SK-N-DZ (cell line): Measurements from ENCODE around the gene JAZF1.

Experiments
- DNase-seq: peaks from one replicate; pipeline ENCODE4 v3.0.0-alpha.2; 2015; ENCODE audit warnings: low spot score

Gene JAZF1

DNA sequence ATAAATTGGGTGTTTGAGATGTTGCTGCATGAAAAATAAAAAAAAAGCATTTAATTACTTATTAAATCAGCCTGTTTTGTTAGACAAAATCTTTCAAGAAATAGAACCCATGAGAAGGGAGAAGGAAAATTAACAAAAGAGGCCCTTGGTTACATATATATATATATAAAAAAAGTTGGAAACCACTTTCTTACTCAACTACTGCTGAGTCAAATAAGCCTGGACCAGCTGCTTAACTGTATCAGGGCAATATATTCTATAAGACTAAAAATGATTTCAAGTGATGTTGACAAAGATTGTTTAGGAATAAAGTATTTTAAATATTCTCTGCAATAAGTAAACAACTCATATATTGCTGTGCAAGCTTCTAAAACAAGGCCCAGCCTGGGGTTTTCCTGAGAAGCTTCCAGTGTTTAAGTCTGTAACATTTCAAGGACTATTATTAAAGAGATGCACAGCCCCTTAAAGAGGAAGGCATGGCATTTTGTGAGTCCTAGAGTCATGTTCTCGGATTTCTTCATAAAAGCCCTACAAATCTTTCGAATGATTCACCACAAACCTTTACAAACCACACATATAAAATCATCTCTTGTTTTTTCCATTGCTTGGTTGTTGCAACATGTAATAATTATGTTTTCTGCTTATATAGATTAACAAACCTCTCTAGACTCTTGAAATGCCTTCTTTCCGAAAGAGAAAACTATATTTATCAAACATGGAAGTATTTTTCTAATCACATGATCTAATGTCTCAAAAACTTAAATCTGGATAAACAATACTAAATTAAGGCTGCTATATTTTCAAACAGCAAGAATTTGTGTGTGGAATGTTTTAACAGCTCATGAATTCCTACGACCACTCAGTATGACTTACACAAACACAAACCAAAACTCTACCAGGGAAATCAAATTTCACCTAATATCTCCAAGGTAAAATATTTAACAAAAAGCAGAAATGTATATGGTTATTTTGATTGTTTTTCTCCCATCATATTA is 14.3 kb downstream of the JAZF1 start:
- DNase-seq, result no peak

GRCh38 chr7:28165261-28165660 is 15.3 kb downstream of the JAZF1 start:
- no peak for DNase-seq

DNA sequence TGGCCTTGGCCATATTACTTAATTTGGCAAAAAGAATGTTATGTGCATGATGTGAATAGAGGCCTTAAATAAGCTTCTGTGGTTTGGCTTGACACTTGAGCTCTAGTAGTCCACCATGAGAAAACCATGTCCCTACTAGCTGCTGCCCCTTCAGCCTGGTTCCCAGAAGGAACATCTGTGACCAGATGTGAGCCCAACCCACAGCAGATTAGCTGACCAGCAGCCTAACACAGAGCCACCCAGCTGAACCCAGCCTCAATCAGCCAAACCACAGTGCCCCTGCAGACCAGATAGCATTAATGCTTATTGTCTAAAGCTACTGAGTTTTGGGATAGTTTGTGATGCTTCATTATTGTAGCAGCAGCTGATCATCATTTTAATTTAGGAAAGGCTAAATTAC is 16.6 kb downstream of the JAZF1 start:
- no peak for DNase-seq

GRCh38 chr7:28161331-28161730 is 19.3 kb downstream of the JAZF1 start:
- DNase-seq, result no peak

- no peak for DNase-seq
Measured at GRCh38 chr7:28160551-28160991, 20.0 kb downstream of the JAZF1 start.

GRCh38 chr7:28157831-28158416 is 22.7 kb downstream of the JAZF1 start:
- DNase-seq, result no peak

DNA sequence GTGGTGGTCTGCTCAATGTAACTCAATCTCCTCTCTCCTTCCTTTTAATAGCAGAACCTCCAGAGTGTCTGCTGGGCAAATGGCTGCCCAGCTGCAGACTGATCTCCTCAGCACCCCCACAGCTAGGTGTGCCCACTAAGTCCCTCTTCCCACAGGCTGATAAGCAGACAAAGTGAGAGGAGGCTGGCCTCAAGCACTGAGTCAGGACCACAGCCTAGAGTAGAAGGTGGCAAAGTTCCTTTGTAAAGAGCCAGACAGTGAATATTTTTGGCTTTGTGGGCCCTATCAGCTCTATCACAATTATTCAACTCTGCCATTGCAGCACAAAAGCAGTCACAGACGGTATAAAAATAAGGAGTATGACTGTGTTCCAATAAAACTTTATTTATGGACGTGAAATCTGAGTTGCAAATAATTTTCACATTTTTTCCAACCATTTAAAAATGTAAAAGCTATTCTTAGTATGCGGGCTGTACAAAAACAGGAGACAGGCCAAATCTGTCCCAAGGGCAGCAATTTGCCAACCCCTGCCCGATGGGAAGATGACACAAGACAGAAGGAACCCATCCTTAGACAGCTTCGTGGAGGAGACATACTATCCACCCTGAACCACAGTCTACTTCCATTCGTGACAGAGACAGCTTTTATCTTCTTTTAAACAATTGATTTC is 23.4 kb downstream of the JAZF1 start:
- no peak for DNase-seq

GRCh38 chr7:28156401-28156800 is 24.2 kb downstream of the JAZF1 start:
- no peak for DNase-seq

- no peak for DNase-seq
Measured at GRCh38 chr7:28155964-28156363, 24.6 kb downstream of the JAZF1 start.

DNA sequence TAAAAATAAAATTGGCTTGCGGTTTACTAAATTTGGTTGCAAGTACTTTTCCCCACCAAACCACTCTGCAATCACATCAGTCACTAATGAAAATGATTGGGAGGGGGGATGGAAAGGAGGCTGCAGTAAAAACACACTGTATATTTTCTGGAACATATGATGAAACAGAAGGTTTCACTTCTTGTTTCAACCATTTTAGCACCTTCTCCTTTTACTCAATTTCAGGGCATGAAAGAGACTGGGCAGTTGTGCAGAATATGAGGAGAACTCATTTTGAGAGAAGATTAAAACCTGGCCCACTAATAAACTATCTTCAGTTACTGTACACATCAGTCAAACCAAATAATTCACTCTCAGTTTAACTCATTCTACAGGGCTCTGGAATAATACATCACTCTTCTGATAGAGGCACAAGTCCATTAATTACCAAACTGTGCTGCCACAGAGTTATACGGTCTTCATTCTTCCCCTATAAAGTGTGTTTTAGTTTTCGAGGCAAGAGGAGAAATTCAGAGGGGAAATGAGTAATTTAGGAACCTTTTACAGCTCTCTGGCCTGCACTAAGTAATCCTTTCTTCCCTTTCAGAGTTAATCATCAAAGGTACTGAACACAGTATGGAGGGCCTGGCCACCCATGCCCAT is 25.5 kb downstream of the JAZF1 start:
- no peak for DNase-seq

DNA sequence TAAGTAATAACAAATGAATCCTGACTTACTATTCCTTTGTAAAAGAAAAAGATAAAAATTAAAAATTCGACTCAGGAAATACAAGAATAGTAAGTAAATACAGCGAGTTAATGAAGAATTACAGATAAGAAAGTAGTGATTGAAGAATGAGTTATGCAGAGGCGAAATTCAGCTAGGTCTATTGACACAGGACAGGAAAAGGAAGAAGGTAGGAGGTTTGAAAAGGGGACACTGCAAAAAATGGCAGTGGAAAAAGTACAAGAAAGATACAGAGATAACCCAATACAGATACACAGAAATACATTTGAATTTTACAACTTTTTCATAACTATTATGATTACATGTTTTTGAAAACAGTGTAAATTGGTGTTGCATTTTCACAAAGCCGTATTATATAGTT is 28.0 kb downstream of the JAZF1 start:
- DNase-seq, result no peak

- DNase-seq, result no peak
Measured at GRCh38 chr7:28151965-28152364, 28.6 kb downstream of the JAZF1 start.

GRCh38 chr7:28149291-28150101 is 31.1 kb downstream of the JAZF1 start:
- DNase-seq, result no peak

GRCh38 chr7:28145931-28146330 is 34.7 kb downstream of the JAZF1 start:
- DNase-seq, result no peak

GRCh38 chr7:28145090-28145626 is 35.4 kb downstream of the JAZF1 start:
- no peak for DNase-seq

DNA sequence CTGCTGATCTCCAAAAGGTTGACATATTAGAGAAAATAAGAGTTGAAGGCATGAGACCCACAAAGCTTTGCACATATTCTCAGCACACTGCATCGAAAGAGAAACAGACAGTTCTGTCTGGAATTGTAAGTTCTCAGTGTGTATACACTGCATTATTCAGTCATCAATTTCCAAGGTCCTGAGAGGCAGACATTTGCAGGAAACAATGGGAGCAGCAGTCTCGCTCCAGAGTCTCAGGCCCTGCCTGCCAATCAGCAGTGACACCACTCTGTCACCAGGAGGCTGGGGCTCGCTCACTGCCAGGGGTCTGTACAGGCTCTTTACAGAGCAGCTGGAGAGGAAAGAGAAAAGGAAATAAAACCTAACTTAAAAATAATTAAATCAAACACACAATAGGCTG is 36.3 kb downstream of the JAZF1 start:
- peak; percentile 61 for DNase-seq

DNA sequence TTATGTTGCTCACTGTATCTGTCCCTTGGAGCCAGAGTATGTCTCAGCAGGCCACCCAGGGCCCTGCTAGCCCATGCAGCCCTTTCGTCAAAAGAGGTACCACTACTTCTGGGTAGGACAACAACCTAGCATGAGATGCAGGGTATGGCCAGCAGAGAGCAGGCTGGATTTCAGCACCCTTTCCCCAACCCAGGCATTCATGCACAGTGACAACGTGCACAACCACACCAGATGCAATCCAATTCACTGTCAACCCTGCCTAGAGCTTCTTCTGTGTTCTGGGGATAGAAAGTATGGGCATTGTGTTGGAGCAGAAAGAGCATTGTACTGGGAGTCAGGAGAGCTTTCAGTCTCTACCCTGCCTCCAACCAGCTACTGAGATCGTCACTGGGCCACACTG is 37.9 kb downstream of the JAZF1 start:
- no peak for DNase-seq

- DNase-seq, result no peak
Measured at GRCh38 chr7:28140979-28141378, 39.6 kb downstream of the JAZF1 start.

GRCh38 chr7:28138837-28139236 is 41.8 kb downstream of the JAZF1 start:
- no peak for DNase-seq

GRCh38 chr7:28137463-28137862 is 43.1 kb downstream of the JAZF1 start:
- no peak for DNase-seq

GRCh38 chr7:28136885-28137284 is 43.7 kb downstream of the JAZF1 start:
- no peak for DNase-seq
